GM19240 (cell line): ENCODE results near the gene ATP1A4.

Experiments used
- DNase-seq: peaks from one replicate; pipeline ENCODE4 v3.0.0; 2011; ENCODE audit warnings: low spot score; ENCODE audit not compliant: insufficient read length

Gene ATP1A4

GRCh38 chr1:160227561-160227960, 76.2 kb downstream of the ATP1A4 start:
- no peak for DNase-seq

DNA sequence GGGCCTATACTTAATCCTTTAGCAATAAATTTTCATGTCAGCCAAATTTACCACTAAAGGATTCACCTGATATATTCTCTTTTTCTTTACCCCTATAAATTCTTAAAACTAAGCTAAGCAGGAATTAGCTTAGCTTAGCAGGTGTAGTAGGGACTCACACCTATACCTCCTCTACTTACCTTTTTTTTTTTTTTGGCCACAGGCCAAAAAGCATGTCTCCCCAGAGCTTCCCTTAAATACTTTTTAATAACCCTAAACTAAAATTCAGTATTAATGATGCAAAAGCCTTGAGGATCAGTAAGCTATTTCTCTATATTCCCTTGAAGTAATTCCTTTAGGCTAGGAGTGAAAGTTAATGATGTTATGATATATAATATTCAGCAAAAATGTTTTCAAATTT, 77.0 kb downstream of the ATP1A4 start:
- no peak for DNase-seq

- DNase-seq = no peak
Observed at GRCh38 chr1:160232911-160233310, 81.5 kb downstream of the ATP1A4 start.
